ENCODE results near the gene NLRP1.

GRCh38 chr17:5598457-5598856 lies 14.1 kb upstream of the NLRP1 start:
- TF ChIP-seq CTCF (conservative IDR thresholded peaks at IDR 0.05; ENCODE audit: low read length) (no peak), EZH2phosphoT487 (IDR thresholded peaks at IDR 0.05; ENCODE audit: borderline replicate concordance) (no peak)

Measured in Loucy (cell line).